HG02623 (cell line): ENCODE results near the gene ATP8B4.
"Not testable (repeated sequence)": the region's sequence is repeated elsewhere in the genome, so short reads cannot be mapped to it uniquely, and the experiment has no call there.

ENCODE experiments used
- ATAC-seq: cut with Tn5 transposase; IDR thresholded peaks from one replicate; pipeline ENCODE4 v1.9.1; 2021; ENCODE audit warnings: moderate library complexity; ENCODE audit not compliant: unreplicated experiment

Gene ATP8B4

GRCh38 chr15:49963033-49963772 is 155.8 kb downstream of the ATP8B4 start:
- ATAC-seq, result not testable (repeated sequence)

GRCh38 chr15:49962044-49962602 is 156.9 kb downstream of the ATP8B4 start:
- ATAC-seq, result no peak

GRCh38 chr15:49953421-49953820 is 165.6 kb downstream of the ATP8B4 start:
- ATAC-seq, result no peak

- ATAC-seq, result no peak
These were observed 172.4 kb downstream of the ATP8B4 start for GRCh38 chr15:49946681-49947080.

GRCh38 chr15:49934487-49934886 is 184.5 kb downstream of the ATP8B4 start:
- no peak for ATAC-seq

GRCh38 chr15:49927189-49927861 is 191.7 kb downstream of the ATP8B4 start:
- no peak for ATAC-seq

GRCh38 chr15:49926740-49927139 is 192.3 kb downstream of the ATP8B4 start:
- no peak for ATAC-seq

- no peak for ATAC-seq
These were observed 195.4 kb downstream of the ATP8B4 start for GRCh38 chr15:49923671-49924070.

- ATAC-seq, result no peak
These were observed 200.0 kb downstream of the ATP8B4 start for GRCh38 chr15:49919034-49919433.

GRCh38 chr15:49918121-49918520 is 200.9 kb downstream of the ATP8B4 start:
- no peak for ATAC-seq

- no peak for ATAC-seq
These were observed 202.0 kb downstream of the ATP8B4 start for GRCh38 chr15:49916998-49917397.

GRCh38 chr15:49915822-49916221 is 203.2 kb downstream of the ATP8B4 start:
- ATAC-seq, result no peak

GRCh38 chr15:49908933-49909295 is 210.1 kb downstream of the ATP8B4 start:
- ATAC-seq, result no peak

- ATAC-seq, result no peak
These were observed 210.6 kb downstream of the ATP8B4 start for GRCh38 chr15:49908236-49908932.

- no peak for ATAC-seq
These were observed 212.1 kb downstream of the ATP8B4 start for GRCh38 chr15:49906966-49907365.

- ATAC-seq, result no peak
These were observed 213.8 kb downstream of the ATP8B4 start for GRCh38 chr15:49905221-49905620.

GRCh38 chr15:49904296-49904695 is 214.7 kb downstream of the ATP8B4 start:
- ATAC-seq, result no peak

- no peak for ATAC-seq
These were observed 216.1 kb downstream of the ATP8B4 start for GRCh38 chr15:49902685-49903501.

- ATAC-seq, result no peak
These were observed 216.9 kb downstream of the ATP8B4 start for GRCh38 chr15:49901996-49902684.

- ATAC-seq, result no peak
These were observed 217.7 kb downstream of the ATP8B4 start for GRCh38 chr15:49901321-49901720.
